Cardiac muscle cell (in vitro differentiated cells and primary cell): Measurements from ENCODE around the gene FSTL4. TPM values are rescaled to one million over a fixed set of nuclear protein-coding genes. Genes with fewer than 3 reads are reported as not detected.

Experiments used
- DNase-seq, 2 donors: peaks; one replicate each; pipeline versions ENCODE4 v3.0.0 to v3.0.0-alpha.2; 2010 to 2017; ENCODE audit warnings: low read depth in 1 of 2, low spot score in 1 of 2
- H3K27ac ChIP-seq: fragments of 200-600 bp; sonication (generic); 2 replicates; pipeline ENCODE4 v1.5.1; 2016
- H3K27me3 ChIP-seq: fragments of 200-600 bp; sonication (generic); 2 replicates; pipeline ENCODE4 v1.6.0; 2016; ENCODE audit warnings: control low read depth
- H3K36me3 ChIP-seq: fragments of 200-600 bp; sonication (generic); 2 replicates; pipeline ENCODE4 v1.5.1; 2016; ENCODE audit warnings: control low read depth
- H3K4me1 ChIP-seq: fragments of 200-600 bp; sonication (generic); 2 replicates; pipeline ENCODE4 v1.8.1; 2017; ENCODE audit warnings: low read depth, mild to moderate bottlenecking, mixed run types
- H3K4me3 ChIP-seq: fragments of 200-600 bp; sonication (generic); 2 replicates; pipeline ENCODE4 v1.5.1; 2016; ENCODE audit warnings: mild to moderate bottlenecking
- H3K9me3 ChIP-seq: fragments of 200-600 bp; sonication (generic); 2 replicates; pipeline ENCODE4 v1.5.1; 2017; ENCODE audit warnings: low read depth, mild to moderate bottlenecking, control low read depth
- polyA plus RNA-seq: library from polyadenylated mRNA; unstranded; fragments of >200 nt; fragmentation: Nextera tagmentation; extraction: Ambion mirVana; gene quantifications from 2 replicates; pipeline ENCODE4 v1.2.1, GENCODE V29; 2016
- total RNA-seq: library from RNA; depleted of rRNA; stranded (reverse); fragments of >200 nt; gene quantifications from 2 replicates; pipeline ENCODE4 v1.2.3, GENCODE V29; 2016
- TF ChIP-seq, protein P1 (sequence below): IDR thresholded peaks from 2 replicates; pipeline ENCODE4 v1.5.1; 2012; ENCODE audit warnings: low read depth, mild to moderate bottlenecking, low read length

Gene FSTL4
- total and polyA plus RNA-seq, 2 experiments from 2014 or later, result 0.06 TPM; not detected in 1

DNA sequence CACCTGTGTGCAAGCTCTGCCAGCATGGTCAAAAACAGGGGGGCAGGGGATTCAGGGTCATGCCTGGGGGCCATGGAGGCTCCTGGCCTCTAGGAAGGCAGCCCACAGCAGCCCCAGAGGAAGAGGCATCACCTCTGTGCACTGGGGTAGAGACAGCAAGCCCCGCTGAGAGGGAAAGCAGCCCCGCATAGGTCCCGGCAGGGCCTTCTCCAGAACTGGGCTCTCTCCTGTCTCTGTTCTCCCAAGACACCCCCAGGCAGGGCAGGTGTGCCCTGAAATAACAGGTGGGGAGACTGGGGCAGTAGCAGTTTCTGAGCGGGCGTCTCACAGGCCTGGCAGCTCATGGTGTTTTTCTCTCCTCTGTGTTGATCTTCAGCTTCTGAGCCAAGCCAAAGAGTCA, 281.4 kb downstream of the FSTL4 start:
- Histone ChIP-seq H3K9me3 (no peaks in the 10 kb centered on the region), H3K36me3 (no peaks in the 10 kb centered on the region), H3K4me1 (no peaks in the 10 kb centered on the region), H3K4me3 (no peak overlapping the region), H3K27ac (no peak overlapping the region), H3K27me3 (no peaks in the 10 kb centered on the region)
- TF ChIP-seq, protein P1, sequence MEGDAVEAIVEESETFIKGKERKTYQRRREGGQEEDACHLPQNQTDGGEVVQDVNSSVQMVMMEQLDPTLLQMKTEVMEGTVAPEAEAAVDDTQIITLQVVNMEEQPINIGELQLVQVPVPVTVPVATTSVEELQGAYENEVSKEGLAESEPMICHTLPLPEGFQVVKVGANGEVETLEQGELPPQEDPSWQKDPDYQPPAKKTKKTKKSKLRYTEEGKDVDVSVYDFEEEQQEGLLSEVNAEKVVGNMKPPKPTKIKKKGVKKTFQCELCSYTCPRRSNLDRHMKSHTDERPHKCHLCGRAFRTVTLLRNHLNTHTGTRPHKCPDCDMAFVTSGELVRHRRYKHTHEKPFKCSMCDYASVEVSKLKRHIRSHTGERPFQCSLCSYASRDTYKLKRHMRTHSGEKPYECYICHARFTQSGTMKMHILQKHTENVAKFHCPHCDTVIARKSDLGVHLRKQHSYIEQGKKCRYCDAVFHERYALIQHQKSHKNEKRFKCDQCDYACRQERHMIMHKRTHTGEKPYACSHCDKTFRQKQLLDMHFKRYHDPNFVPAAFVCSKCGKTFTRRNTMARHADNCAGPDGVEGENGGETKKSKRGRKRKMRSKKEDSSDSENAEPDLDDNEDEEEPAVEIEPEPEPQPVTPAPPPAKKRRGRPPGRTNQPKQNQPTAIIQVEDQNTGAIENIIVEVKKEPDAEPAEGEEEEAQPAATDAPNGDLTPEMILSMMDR, result no peak
- no peak for DNase-seq

DNA sequence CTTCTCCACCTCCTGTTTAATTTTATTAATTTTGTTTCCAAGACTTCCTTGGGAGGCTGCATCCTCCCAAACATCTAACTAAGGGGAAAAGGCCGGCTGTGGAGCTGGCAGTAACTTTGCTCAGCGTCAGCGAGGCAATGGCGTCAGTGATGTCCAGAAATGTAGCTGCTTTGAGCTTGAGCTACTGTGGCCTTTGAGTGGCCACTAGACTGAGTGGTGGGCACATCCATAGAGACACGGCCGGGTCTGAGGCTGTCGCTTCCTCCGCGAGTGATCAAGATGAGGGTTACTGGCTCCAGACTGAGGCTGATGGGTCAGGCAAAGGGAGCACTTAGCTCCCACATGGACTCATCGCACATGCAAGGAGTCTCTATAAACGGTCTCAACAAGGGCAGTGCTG, 283.5 kb downstream of the FSTL4 start:
- no peak overlapping the region for H3K27ac ChIP-seq
- no peak overlapping the region for H3K4me3 ChIP-seq
- TF ChIP-seq, protein P1, result no peak
- no peak for DNase-seq
- H3K9me3 ChIP-seq, result no peaks in the 10 kb centered on the region
- no peaks in the 10 kb centered on the region for H3K4me1 ChIP-seq
- H3K36me3 ChIP-seq, result no peaks in the 10 kb centered on the region
- H3K27me3 ChIP-seq, result no peaks in the 10 kb centered on the region

DNA sequence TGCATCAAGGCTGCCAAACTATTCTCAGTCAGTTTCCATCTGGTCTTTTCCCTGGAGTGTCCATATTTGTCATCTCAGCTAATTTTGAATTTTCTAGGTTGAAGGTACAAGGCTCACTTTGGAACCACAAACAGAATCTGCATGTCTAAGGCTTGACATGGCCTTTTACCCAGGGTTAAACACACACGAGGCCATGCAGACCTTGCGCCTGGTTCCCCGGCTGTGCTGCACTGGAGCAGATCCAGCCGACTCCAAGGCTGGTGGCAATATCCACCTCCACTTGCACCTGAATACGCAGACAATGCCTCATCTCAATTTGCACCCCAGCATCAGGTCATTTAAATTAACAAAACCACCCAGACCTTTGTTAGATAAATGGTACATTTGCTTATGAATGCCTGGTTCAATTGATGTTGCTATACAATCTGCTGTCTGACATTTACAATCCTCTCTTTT, 284.4 kb downstream of the FSTL4 start:
- no peak overlapping the region for H3K4me3 ChIP-seq
- DNase-seq, result no peak
- H3K4me1 ChIP-seq, result no peaks in the 10 kb centered on the region
- H3K9me3 ChIP-seq, result no peaks in the 10 kb centered on the region
- TF ChIP-seq, protein P1, result no peak
- no peaks in the 10 kb centered on the region for H3K27me3 ChIP-seq
- no peaks in the 10 kb centered on the region for H3K36me3 ChIP-seq
- no peak overlapping the region for H3K27ac ChIP-seq

DNA sequence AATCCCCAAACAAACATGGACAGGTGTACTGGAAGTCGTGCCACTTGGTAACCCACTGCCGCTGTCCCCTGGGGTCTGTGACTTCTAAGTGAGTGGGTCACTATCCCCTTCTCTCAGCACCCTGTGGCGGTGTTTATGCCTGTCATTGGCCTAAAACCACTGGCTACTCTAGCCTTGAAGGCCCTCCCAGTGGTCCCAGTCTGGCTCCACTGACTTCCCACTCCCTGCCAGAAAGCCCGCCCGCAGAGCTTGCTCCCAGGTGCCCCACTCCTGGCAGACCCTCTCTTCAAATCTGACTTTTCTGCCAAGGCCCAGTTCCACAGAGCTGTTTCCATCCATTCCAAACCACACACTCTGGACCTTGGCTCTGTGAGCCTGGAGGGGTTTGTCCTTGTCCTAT, 286.0 kb downstream of the FSTL4 start:
- Histone ChIP-seq H3K4me1 (no peaks in the 10 kb centered on the region), H3K27ac (no peak overlapping the region), H3K4me3 (no peak overlapping the region), H3K27me3 (no peaks in the 10 kb centered on the region), H3K36me3 (no peaks in the 10 kb centered on the region), H3K9me3 (no peaks in the 10 kb centered on the region)
- TF ChIP-seq, protein P1, result no peak
- DNase-seq, result no peak

DNA sequence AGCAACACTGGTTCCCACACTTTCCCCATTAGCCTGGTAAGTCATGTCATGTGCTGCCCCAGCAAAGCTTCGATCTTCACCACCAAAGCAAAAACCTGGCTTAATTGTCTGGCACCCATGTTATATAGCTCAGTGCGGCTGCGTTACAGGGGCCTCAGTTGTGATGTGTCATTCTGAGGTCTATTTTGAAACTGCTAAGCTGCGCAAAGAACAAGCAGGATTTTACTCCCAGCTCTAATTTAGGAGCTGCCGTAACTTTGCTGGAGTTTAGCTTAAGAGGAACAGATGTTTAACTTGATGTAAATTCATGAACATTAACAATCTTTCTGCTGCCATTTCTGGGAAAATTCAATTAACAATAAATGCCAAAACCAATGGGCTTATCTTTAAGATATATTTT, 286.5 kb downstream of the FSTL4 start:
- Histone ChIP-seq H3K4me1 (no peaks in the 10 kb centered on the region), H3K27ac (no peak overlapping the region), H3K4me3 (no peak overlapping the region), H3K27me3 (no peaks in the 10 kb centered on the region), H3K9me3 (no peaks in the 10 kb centered on the region), H3K36me3 (no peaks in the 10 kb centered on the region)
- TF ChIP-seq, protein P1, result no peak
- DNase-seq, result no peak

DNA sequence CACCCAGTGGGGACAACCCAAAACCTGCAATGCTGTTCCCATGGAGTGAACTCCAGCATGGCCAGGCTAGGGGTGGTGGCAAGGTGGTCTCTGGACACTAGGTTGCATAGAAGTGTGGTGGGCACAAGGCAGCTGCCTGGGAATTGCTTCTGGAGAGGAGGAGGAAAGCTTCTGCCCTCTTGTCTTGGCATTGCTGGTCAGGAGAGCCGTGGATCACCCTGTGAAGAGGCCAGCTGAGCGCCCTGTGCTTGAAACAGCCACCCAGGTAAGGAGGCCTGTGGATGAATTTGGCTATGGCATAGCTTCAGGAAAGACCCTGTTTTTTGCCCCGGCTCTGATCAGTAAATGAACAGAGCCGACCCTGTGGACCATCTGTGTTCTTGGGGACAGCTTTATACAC, 287.4 kb downstream of the FSTL4 start:
- H3K4me3 ChIP-seq, result no peak overlapping the region
- no peak overlapping the region for H3K27ac ChIP-seq
- TF ChIP-seq, protein P1, result no peak
- no peaks in the 10 kb centered on the region for H3K4me1 ChIP-seq
- no peaks in the 10 kb centered on the region for H3K9me3 ChIP-seq
- H3K36me3 ChIP-seq, result no peaks in the 10 kb centered on the region
- no peak for DNase-seq
- H3K27me3 ChIP-seq, result no peaks in the 10 kb centered on the region
